Panc1 (cell line): ENCODE measurements around the gene DENND1B. TPM values are rescaled to one million over a fixed set of nuclear protein-coding genes. Genes with fewer than 3 reads are reported as not detected.

Experiments
- ATAC-seq: fragments of 200-7000 bp; cut with Tn5 transposase; 2 replicates; pipeline ENCODE4 v1.9.1; 2020; ENCODE audit warnings: mild to moderate bottlenecking, moderate library complexity
- BruUV-seq: library from RNA; stranded (reverse); fragments of 400-500 nt; replicated peaks from 2 replicates; lab custom pipeline; 2021; lab: Mats Ljungman, UMichigan
- CTCF ChIA-PET: fragments of 300-600 bp; sonication (Branson Sonifier 250); formaldehyde crosslinking; loops from one replicate; lab custom pipeline; 2022; ENCODE audit warnings: antibody characterized with exemption; lab: Charles Lee
- POLR2A ChIA-PET: fragments of 300-600 bp; sonication (Branson Sonifier 250); formaldehyde crosslinking; loops from one replicate; lab custom pipeline; 2022; ENCODE audit warnings: antibody characterized with exemption; lab: Charles Lee
- DNase-seq: peaks from one replicate; pipeline ENCODE4 v3.0.0-alpha.2; 2010; ENCODE audit warnings: low read depth, low spot score
- H3K27ac ChIP-seq: 2 replicates; pipeline ENCODE4 v1.5.1; 2011; ENCODE audit warnings: mild to moderate bottlenecking, low read length, inconsistent platforms
- H3K27me3 ChIP-seq: fragments of 200-500 bp; sonication (Bioruptor generic); 2 replicates; pipeline ENCODE4 v1.6.0; 2014; ENCODE audit warnings: low read length, inconsistent platforms; ENCODE audit not compliant: control insufficient read depth, insufficient read depth
- H3K36me3 ChIP-seq: fragments of 200-500 bp; sonication (Bioruptor generic); 2 replicates; pipeline ENCODE4 v1.5.1; 2014; ENCODE audit warnings: inconsistent platforms, mild to moderate bottlenecking, low read length, moderate library complexity; ENCODE audit not compliant: control insufficient read depth, insufficient read depth
- H3K4me1 ChIP-seq: 2 replicates; pipeline ENCODE4 v1.5.1; 2011; ENCODE audit warnings: inconsistent platforms, mild to moderate bottlenecking, low read length, moderate library complexity; ENCODE audit not compliant: control insufficient read depth, insufficient read depth
- H3K4me3 ChIP-seq, 2 experiments: 2 replicates each; pipeline ENCODE4 v1.5.1; 2011 to 2012; ENCODE audit warnings: low read depth in 2 of 2, low read length in 2 of 2, mild to moderate bottlenecking in 2 of 2, inconsistent platforms in 1 of 2, moderate library complexity in 1 of 2
- H3K9me3 ChIP-seq: fragments of 200-500 bp; sonication (Bioruptor generic); 2 replicates; pipeline ENCODE4 v1.5.1; 2014; ENCODE audit warnings: low read depth, mild to moderate bottlenecking, inconsistent platforms, low read length, moderate library complexity; ENCODE audit not compliant: control insufficient read depth, insufficient read depth
- CTCF ChIP-seq: fragments of 450-650 bp; IDR thresholded peaks from 2 replicates; pipeline ENCODE4 v1.5.1; 2017; ENCODE audit warnings: mild to moderate bottlenecking
- POLR2AphosphoS5 ChIP-seq: IDR thresholded peaks from 2 replicates; pipeline ENCODE4 v1.6.1; 2012; ENCODE audit warnings: mild to moderate bottlenecking, low read depth, low read length, moderate library complexity
- SIN3A ChIP-seq: IDR thresholded peaks from 2 replicates; pipeline ENCODE4 v1.6.1; 2012; ENCODE audit warnings: low read depth, mild to moderate bottlenecking, low read length, moderate library complexity, borderline replicate concordance; ENCODE audit not compliant: insufficient read depth
- TCF7L2 ChIP-seq: IDR thresholded peaks from 2 replicates; pipeline ENCODE4 v1.6.1; 2011; ENCODE audit warnings: mild to moderate bottlenecking, low read depth, low read length, inconsistent platforms
- in situ Hi-C: cut with HindIII; loops from 2 replicates; pipeline ENCODE4 v1.10.0; 2016; ENCODE audit warnings: low sequenced_read_pairs, low pct_unique_long_range_greater_than_20kb
- intact Hi-C: fragments of 100-400 bp; cut with micrococcal nuclease; formaldehyde crosslinking; loops from one replicate; pipeline ENCODE4 v1.10.0; 2022; ENCODE audit not compliant: unreplicated experiment
- total RNA-seq: library from RNA; stranded (reverse); gene quantifications from one replicate; pipeline ENCODE4 v1.2.1, GENCODE V29; 2021; ENCODE audit not compliant: unreplicated experiment
- TF ChIP-seq, protein P1 (sequence below), 2 experiments: IDR thresholded peaks; 2 replicates each; pipeline ENCODE4 v1.6.1; 2011 to 2012; ENCODE audit warnings: low read depth in 2 of 2, control low read depth in 1 of 2, low read length in 1 of 2, mild to moderate bottlenecking in 1 of 2, moderate library complexity in 1 of 2; ENCODE audit not compliant: insufficient read depth in 1 of 2

DENND1B gene
- total RNA-seq, 1 experiment from 2014 or later: 7.7 TPM

DNA sequence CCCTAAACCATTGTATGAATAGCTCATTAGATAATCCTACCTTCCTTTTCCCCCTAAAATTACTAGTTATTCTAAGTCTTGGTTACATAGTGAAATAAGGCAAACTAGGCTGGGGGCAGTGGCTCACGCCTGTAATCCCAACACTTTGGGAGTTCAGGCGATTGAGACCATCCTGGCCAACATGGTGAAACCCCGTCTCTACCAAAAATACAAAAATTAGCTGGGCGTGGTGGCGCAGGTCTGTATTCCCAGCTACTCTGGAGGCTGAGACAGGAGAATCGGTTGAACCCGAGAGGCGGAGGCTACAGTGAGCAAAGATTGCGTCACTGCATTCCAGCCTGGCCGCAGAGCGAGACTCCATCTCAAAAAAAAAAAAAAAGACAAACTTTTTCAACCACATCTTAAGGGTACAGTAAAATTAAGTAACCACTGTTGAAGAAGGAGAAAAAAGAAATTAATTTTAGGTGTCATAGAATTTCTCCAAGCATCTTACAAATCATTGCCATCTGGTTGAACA, 108.5 kb downstream of the DENND1B start:
- TF ChIP-seq POLR2AphosphoS5 (no peak), TCF7L2 (no peak), CTCF (no peak), SIN3A (no peak)
- TF ChIP-seq, protein P1, sequence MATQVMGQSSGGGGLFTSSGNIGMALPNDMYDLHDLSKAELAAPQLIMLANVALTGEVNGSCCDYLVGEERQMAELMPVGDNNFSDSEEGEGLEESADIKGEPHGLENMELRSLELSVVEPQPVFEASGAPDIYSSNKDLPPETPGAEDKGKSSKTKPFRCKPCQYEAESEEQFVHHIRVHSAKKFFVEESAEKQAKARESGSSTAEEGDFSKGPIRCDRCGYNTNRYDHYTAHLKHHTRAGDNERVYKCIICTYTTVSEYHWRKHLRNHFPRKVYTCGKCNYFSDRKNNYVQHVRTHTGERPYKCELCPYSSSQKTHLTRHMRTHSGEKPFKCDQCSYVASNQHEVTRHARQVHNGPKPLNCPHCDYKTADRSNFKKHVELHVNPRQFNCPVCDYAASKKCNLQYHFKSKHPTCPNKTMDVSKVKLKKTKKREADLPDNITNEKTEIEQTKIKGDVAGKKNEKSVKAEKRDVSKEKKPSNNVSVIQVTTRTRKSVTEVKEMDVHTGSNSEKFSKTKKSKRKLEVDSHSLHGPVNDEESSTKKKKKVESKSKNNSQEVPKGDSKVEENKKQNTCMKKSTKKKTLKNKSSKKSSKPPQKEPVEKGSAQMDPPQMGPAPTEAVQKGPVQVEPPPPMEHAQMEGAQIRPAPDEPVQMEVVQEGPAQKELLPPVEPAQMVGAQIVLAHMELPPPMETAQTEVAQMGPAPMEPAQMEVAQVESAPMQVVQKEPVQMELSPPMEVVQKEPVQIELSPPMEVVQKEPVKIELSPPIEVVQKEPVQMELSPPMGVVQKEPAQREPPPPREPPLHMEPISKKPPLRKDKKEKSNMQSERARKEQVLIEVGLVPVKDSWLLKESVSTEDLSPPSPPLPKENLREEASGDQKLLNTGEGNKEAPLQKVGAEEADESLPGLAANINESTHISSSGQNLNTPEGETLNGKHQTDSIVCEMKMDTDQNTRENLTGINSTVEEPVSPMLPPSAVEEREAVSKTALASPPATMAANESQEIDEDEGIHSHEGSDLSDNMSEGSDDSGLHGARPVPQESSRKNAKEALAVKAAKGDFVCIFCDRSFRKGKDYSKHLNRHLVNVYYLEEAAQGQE (IDR thresholded peaks at IDR 0.05; ENCODE audit: insufficient read depth in 1 of 2, low read depth in 2 of 2, low read length in 1 of 2): no peak
- ChIA-PET POLR2A (no interaction called here), CTCF (no interaction called here)
- DNase-seq: no peak
- H3K27ac ChIP-seq: no peak overlapping the region
- in situ Hi-C loops: no loop called here
- no peak overlapping the region for H3K4me3 ChIP-seq
- H3K36me3 ChIP-seq: no peaks in the 10 kb centered on the region; the same call in 1 of the 2 replicates
- intact Hi-C loops: no loop called here
- H3K27me3 ChIP-seq: no peaks in the 10 kb centered on the region
- H3K9me3 ChIP-seq: no peaks in the 10 kb centered on the region
- ATAC-seq: no peak
- no TSS peak for BruUV-seq
- peaks cover 11% of the 10 kb centered on the region for H3K4me1 ChIP-seq

DNA sequence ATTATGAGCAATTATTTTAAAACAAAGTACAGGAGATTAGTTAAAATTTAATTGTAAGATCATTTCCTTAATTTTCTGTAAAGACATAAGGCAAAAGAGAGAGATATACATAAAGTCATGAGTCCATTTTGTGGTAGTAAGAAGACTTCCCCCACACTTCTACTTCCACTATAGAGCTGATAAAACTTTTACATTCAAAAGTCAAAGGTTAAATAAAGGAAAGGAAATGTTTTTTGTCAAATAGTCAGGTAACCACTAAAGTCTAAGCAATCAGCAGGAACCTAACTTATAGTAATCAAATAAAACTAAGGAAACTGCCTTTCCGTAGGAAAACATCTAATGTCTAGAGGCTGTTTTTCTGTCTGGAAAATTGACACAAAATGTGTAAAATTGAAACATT, 110.9 kb downstream of the DENND1B start:
- TF ChIP-seq TCF7L2 (no peak), SIN3A (no peak)
- Histone ChIP-seq H3K36me3 (no peaks in the 10 kb centered on the region), H3K27ac (peak overlapping the region; percentile 52; the same call in 1 of the 2 replicates), H3K27me3 (no peaks in the 10 kb centered on the region), H3K4me3 (no peak overlapping the region), H3K4me1 (peaks cover 11% of the 10 kb centered on the region), H3K9me3 (no peaks in the 10 kb centered on the region)
- intact Hi-C loops: no loop called here
- no peak for ATAC-seq
- BruUV-seq: no TSS peak
- POLR2A ChIA-PET: no interaction called here
- in situ Hi-C loops: no loop called here
- no peak for DNase-seq
- CTCF ChIA-PET: no interaction called here

DNA sequence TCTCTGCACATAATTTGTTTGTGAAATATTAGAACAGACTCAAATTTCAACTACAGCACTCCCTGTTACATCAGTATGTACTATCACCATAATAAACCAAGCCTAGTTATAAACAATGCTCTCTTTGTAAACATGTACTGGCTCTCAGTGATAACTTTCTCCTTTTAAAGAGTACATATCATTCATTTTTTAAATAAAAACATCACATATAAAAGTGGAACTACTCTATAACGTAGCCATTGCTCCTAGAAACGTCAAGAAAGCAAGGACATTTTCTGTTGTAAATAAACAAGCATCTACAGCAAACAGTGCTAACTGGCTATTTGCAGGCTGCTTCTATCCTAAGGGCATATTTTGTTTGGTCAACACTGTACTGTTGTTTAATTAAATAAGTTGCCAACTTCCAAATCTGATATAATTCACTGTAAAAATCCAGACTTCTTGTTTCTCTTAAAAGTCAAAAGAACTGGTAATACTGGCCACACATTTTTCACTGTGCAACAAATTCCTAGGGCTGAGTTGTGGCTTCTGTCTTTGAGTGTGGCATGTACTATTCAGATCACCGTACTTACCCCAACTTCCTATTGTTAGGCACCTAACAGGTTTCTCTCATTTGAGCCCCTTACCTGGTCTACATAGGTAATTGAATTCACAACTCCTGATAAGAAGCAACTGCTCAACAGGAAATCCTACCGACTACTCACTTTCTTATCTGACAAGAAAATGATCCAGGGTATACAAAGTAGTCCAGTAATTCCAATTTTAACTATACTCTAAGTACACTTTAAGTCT, 111.9 kb downstream of the DENND1B start:
- POLR2A ChIA-PET: no interaction called here
- no peaks in the 10 kb centered on the region for H3K27me3 ChIP-seq
- no peak overlapping the region; a peak in 1 of 4 replicates for H3K4me3 ChIP-seq
- peak overlapping the region; percentile 52; the same call in 1 of the 2 replicates for H3K27ac ChIP-seq
- intact Hi-C loops: no loop called here
- peak; percentile 70 for TF ChIP-seq TCF7L2
- no peak; the same call in 1 of the 2 replicates for TF ChIP-seq POLR2AphosphoS5
- no peak for TF ChIP-seq CTCF
- H3K36me3 ChIP-seq: no peaks in the 10 kb centered on the region
- CTCF ChIA-PET: no interaction called here
- DNase-seq (no peak), ATAC-seq (peak; percentile 77)
- in situ Hi-C loops: no loop called here
- H3K4me1 ChIP-seq: peaks cover 11% of the 10 kb centered on the region
- BruUV-seq: no TSS peak
- no peaks in the 10 kb centered on the region for H3K9me3 ChIP-seq
